GM18499 (cell line): Measurements from ENCODE around the gene ANXA2R.
"Not testable (repeated sequence)": the region's sequence is repeated elsewhere in the genome, so short reads cannot be mapped to it uniquely, and the experiment has no call there.

Source experiments
- ATAC-seq: cut with Tn5 transposase; IDR thresholded peaks from one replicate; pipeline ENCODE4 v1.9.1; 2021; ENCODE audit warnings: moderate number of reproducible peaks; ENCODE audit not compliant: insufficient read depth, unreplicated experiment

ANXA2R gene

GRCh38 chr5:43061352-43062075 is 21.4 kb upstream of the ANXA2R start:
- ATAC-seq, result no peak

- not testable (repeated sequence) for ATAC-seq
These were observed 19.9 kb upstream of the ANXA2R start for GRCh38 chr5:43060020-43060419.

GRCh38 chr5:43055098-43055497 is 15.0 kb upstream of the ANXA2R start:
- ATAC-seq, result not testable (repeated sequence)

- no peak for ATAC-seq
These were observed 11.6 kb upstream of the ANXA2R start for GRCh38 chr5:43051684-43052083.

GRCh38 chr5:43050384-43050783 is 10.3 kb upstream of the ANXA2R start:
- ATAC-seq, result no peak

- ATAC-seq, result no peak
These were observed 9.1 kb upstream of the ANXA2R start for GRCh38 chr5:43049236-43049635.

GRCh38 chr5:43046474-43046873 is 6.4 kb upstream of the ANXA2R start:
- ATAC-seq, result no peak

GRCh38 chr5:43045236-43045635 is 5.1 kb upstream of the ANXA2R start:
- no peak for ATAC-seq

- ATAC-seq, result no peak
These were observed 4.2 kb upstream of the ANXA2R start for GRCh38 chr5:43044181-43044914.

GRCh38 chr5:43043400-43043756 is 3.3 kb upstream of the ANXA2R start:
- ATAC-seq, result no peak

GRCh38 chr5:43042626-43043399 is 2.7 kb upstream of the ANXA2R start:
- ATAC-seq, result peak; percentile 16

- peak; percentile 18 for ATAC-seq
These were observed 2.1 kb upstream of the ANXA2R start for GRCh38 chr5:43042176-43042625.

GRCh38 chr5:43041669-43042175 is 1.6 kb upstream of the ANXA2R start:
- no peak for ATAC-seq

- no peak for ATAC-seq
These were observed 1.1 kb upstream of the ANXA2R start for GRCh38 chr5:43041110-43041668.

- no peak for ATAC-seq
These were observed 440 bp downstream of the ANXA2R start for GRCh38 chr5:43039471-43040286.

- ATAC-seq, result no peak
These were observed 1.0 kb downstream of the ANXA2R start for GRCh38 chr5:43039152-43039470.

- no peak for ATAC-seq
These were observed 1.6 kb downstream of the ANXA2R start for GRCh38 chr5:43038496-43038989.

- ATAC-seq, result peak; percentile 23
These were observed 2.3 kb downstream of the ANXA2R start for GRCh38 chr5:43037636-43038495.
